GOT3 (cell line): ENCODE data around the gene KLRC2.
"Not testable (repeated sequence)": the region's sequence is repeated elsewhere in the genome, so short reads cannot be mapped to it uniquely, and the experiment has no call there.

Experiments used
- DNase-seq: peaks from one replicate; lab custom pipeline; 2025; ENCODE audit warnings: mixed read lengths; lab: John Stamatoyannopoulos, UW

Gene KLRC2

GRCh38 chr12:10435816-10436215, at the start of gene KLRC2:
KLRC2 (minus strand) TSS chr12:10436010; CDS start chr12:10435986, 24 bp downstream.
- not testable (repeated sequence) for DNase-seq

DNA sequence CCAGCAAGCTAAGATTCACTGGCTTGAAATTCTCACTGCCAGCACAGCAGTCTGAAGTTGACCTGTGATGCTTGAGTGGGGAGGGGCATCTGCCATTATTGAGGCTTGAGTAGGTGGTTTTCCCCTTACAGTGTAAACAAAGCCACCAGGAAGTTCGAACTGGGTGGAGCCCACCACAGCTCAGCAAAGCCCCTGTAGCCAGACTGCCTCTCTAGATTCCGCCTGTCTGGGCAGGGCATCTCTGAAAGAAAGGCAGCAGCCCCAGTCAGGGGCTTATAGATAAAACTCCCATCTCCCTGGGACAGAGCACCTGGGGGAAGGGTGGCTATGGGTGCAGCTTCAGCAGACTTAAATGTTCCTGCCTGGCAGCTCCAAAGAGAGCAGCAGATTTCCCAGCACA, 46.1 kb upstream of the KLRC2 start:
- DNase-seq = not testable (repeated sequence)

DNA sequence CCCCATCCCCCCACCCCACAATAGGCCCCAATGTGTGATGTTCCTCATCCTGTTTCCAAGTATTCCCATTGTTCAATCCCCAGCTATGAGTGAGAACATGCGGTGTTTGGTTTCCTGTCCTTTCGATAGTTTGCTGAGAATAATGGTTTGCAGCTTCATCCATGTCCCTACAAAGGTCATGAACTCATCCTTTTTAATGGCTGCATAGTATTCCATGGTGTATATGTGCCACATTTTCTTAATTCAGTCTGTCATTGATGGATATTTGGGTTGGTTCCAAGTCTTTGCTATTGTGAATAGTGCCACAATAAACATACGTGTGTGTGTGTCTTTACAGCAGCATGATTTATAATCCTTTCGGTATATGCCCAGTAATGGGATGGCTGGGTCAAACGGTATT, 37.0 kb upstream of the KLRC2 start:
- not testable (repeated sequence) for DNase-seq

DNA sequence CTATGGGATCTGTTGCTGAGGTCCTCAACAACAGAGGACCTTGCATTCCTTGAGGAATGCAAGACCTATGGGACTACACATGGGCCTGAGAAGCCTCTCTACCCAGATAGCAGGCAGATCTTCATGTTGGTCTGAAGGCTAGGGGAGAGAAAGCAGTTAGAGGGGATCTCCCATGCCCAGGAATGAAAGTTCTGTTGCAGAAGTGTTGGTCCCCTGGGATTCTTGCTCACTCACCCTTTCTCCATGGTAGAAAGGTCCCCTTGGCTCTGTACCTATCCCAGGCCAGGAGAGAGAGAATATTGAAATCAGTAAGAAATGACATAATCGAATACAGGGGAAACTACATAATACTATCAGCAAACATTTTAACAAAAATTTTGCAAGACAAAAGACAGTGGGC, 33.9 kb upstream of the KLRC2 start:
- DNase-seq = no peak

DNA sequence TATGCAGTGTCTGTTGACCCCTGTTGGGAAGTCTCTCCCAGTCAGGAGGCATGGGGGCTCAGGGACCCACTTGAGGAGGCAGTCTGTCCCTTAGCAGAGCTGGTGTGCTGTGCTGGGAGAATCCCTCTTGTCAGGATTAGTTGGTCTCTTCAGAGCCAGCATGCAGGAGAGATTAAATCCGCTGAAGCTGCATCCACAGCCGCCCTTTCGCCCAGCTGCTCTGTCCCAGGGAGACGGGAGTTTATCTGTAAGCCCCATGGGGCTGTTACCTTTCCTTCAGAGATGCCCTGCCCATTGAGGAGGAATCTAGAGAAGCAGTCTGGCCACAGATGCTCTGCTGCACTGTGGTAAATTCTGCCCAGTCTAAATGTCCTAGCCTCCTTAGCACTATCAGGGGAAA, 30.5 kb upstream of the KLRC2 start:
- no peak for DNase-seq

- DNase-seq = no peak
Measured at GRCh38 chr12:10457760-10458159, 21.9 kb upstream of the KLRC2 start.

DNA sequence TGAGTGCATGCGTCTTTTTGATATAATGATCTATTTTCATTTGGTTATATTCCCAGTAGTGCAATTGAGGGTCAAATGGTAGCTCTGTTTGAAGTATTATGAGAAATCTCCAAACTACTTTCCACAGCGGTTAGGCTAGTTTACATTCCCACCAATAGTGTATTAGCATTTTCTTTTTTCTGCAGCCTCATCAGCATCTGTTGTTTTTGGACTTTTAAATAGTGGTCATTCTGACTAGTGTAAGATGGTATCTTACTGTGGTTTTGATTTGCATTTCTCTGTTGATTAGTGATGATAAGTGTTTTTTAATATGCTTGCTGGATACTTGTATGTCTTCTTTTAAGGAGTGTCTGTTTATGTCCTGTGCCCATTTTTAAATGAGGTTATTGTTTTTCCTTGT, 21.0 kb upstream of the KLRC2 start:
- DNase-seq = no peak

DNA sequence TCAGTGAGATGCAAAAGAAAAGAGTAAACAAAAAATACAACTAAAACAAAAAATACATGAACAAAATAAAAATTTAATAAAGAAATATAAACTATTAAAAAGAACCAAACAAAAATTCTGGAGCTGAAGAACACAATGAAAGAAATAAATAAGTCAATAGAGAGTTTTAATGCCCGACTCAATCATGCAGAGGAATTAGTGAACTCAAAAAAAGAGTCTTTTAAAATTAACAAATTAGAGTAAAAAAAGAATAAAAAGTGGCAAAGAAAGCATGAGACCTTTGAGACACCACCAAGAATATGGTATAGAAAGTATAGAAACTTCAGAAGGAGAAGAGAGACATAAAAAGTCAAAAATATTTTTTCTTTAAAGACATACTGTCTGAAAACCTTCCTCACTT, 20.0 kb upstream of the KLRC2 start:
- no peak for DNase-seq

DNA sequence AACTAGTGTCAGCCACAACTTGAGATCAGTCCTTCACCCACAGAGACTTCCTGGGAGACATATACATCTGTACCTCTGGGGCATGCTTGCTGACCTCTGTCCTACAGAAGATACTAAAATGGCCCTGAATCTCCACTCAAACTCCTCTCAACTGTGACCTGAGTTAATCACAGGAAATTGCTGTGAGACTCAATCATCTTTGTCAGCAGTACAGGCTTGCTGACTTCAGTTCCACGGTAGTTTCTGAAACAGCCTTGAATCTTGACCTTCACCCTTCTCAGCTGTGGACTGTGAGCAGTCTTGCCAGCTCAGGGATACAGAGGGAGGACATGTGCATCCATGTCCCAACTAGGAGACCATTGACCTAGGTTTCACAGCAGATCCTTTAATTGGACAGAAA, 18.7 kb upstream of the KLRC2 start:
- no peak for DNase-seq

GRCh38 chr12:10453156-10453555, 17.3 kb upstream of the KLRC2 start, which contains the start of gene KLRC1:
KLRC1 (minus strand) TSS chr12:10453377; CDS start chr12:10451156, 2,221 bp downstream.
- no peak for DNase-seq

- no peak for DNase-seq
Measured at GRCh38 chr12:10448236-10448635, 12.4 kb upstream of the KLRC2 start.

DNA sequence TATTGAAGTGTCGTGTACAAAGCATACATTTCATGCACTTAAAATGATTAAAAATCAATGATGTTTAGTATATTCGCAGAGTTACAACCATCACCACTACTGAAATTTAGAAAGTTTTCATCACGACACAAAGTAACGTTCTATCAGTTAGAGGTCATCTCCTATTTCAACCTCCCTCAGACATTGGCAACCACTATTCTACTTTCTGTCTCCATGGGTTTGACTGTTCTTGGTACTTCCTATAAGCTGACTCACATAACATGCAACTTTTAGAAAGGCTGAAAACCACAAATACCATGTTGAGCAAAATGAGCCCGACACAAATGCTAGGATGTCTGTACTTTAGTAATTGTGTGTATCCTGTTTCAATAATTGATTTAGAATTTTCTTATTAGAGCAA, 10.2 kb upstream of the KLRC2 start:
- DNase-seq = not testable (repeated sequence)

DNA sequence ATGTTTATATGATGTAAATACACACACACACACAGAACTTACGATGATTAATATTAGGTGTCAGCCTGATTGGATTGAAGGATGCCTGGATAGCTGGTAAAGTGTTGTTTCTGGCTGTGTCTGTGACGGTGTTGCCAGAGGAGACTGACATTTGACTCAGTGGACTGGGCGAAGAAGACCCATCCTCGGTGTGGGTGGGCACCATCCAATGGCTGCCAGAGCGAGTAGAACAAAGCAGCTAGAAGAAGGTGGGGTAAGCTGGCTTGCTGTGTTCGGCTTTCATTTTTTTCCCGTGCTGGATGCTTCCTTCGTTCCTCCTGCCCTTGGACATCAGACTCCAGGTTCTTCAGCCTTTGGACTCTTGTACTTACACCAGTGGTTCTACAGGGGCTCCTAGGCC, 5.3 kb upstream of the KLRC2 start:
- DNase-seq = not testable (repeated sequence)

- DNase-seq = not testable (repeated sequence)
Measured at GRCh38 chr12:10439608-10440274, 3.9 kb upstream of the KLRC2 start.

- not testable (repeated sequence) for DNase-seq
Measured at GRCh38 chr12:10437601-10438000, 1.8 kb upstream of the KLRC2 start.

- not testable (repeated sequence) for DNase-seq
Measured at GRCh38 chr12:10430623-10431022, 5.2 kb downstream of the KLRC2 start.

GRCh38 chr12:10425938-10426337, 9.9 kb downstream of the KLRC2 start:
- not testable (repeated sequence) for DNase-seq

DNA sequence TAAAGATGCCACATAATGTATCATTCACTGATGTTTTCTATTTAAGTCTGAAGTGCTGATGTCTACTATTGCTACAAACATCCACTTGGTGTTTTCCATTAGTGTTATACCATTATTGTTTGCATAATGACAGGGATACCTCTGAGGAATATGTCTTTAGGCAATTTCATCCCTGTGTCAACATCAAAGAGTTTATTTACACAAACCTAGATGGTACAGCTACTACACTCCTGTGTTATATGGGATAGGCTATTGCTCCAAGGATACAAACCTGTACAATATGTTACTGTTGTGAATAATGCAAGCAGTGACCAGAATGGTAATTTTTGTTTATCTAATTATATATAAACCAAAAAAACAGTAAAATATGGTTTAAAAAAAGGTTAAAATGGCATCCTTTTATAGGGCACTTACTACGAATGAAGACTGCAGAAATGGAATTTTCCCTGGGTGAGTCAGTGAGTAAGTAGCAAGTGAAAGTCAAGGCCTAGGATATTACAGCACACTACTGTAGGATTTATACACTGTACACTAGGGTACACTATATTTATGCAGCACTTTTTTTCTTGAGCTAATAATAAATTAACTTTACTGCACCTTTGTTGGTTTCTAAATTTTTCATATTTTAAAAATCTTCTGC, 11.4 kb downstream of the KLRC2 start:
- not testable (repeated sequence) for DNase-seq

DNA sequence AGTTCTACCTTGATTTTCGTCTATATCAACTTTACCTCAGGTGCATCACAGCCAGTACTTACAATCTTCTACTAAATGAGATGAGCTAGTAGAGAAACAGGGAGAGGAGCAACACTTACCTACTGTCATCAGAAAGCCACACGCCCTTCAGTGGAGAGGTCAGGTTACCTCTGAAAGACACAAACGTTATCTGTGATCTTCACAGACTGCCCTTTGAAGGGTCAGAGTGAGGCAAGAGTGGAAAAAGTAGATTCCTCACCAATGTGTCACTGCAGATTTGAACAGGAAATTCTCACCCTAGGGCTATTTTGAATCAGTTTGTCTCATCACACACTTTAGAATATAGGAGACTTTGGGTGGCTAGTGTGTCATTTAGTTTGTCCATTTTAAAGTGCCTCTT, 13.7 kb downstream of the KLRC2 start:
- DNase-seq = not testable (repeated sequence)

GRCh38 chr12:10420334-10420733, 15.5 kb downstream of the KLRC2 start, which contains the start of gene KLRC3:
KLRC3 (minus strand) TSS chr12:10420595; CDS start chr12:10420550, 45 bp downstream.
- DNase-seq = not testable (repeated sequence)

DNA sequence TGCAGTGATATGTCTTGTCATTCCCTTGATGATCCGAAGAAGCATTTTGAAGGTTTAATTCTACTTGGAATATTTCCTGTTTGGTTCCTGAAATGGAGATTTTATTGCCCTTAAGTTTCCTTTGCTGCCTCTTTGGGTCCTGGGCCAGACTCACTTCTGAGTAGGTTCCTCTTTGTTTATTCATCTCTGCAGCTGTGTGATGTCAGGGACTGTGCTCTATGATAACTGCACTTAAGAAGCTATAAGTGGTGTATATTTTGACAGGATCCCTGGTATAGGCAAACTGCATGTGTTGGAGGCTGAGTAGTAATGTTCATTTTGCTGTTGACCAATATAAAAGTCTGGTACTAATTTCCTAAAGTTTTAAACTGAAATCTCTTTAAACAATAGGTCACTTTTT, 26.4 kb downstream of the KLRC2 start, which contains the start of gene KLRC4:
Gene KLRC4 (minus strand): TSS at position 366 of the 400 bp plus-strand sequence. CDS start 182 bp downstream, at position 184.
- DNase-seq = no peak

DNA sequence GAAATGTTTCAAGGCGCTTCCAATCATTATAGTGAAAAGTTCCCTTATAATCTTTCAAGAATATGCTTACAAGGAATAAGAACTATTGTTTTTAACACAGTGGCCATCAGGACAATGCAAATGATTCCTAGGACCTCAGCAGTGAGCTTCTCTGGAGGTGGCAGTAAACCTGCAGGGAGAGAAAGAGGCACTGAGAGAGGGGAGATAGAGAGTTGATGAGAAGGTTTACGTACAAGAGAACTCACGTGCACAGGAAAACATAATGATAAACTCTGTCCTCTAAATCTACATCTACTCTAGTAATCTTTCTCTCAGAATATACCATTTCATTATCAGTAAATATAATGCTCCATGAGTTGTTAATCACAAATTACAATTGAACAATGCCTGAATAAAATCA, 27.0 kb downstream of the KLRC2 start:
- DNase-seq = no peak

- DNase-seq = no peak
Measured at GRCh38 chr12:10406725-10407124, 29.1 kb downstream of the KLRC2 start.
